Thoracic aorta (tissue), 2 donors: ENCODE results near the gene DROSHA. TPM values are rescaled to one million over a fixed set of nuclear protein-coding genes. Genes with fewer than 3 reads are reported as not detected.
"Not testable (repeated sequence)": the region's sequence is repeated elsewhere in the genome, so short reads cannot be mapped to it uniquely, and the experiment has no call there.

Experiments used
- ATAC-seq: fragments of 150-250 bp; one replicate; pipeline ENCODE4 v1.8.0; 2017; ENCODE audit warnings: low read depth; ENCODE audit not compliant: insufficient number of reproducible peaks, low FRiP score
- DNase-seq: peaks from one replicate; pipeline ENCODE4 v3.0.0-alpha.2; 2020; ENCODE audit warnings: low spot score
- H3K27ac ChIP-seq, 2 donors: fragments of 200-600 bp; sonication (generic); 1 replicate in 1 of 2; 2 replicates in 1 of 2; pipeline ENCODE4 v1.5.1; 2016; ENCODE audit warnings: mild to moderate bottlenecking in 2 of 2, moderate library complexity in 2 of 2
- H3K27me3 ChIP-seq: fragments of 200-600 bp; sonication (generic); replicated peaks from 2 replicates; pipeline ENCODE4 v1.6.0; 2016; ENCODE audit warnings: mild to moderate bottlenecking; ENCODE audit not compliant: insufficient read depth
- H3K36me3 ChIP-seq: fragments of 200-600 bp; sonication (generic); one replicate; pipeline ENCODE4 v1.5.1; 2016
- H3K4me1 ChIP-seq, 2 donors: fragments of 200-600 bp; sonication (generic); 1 replicate in 1 of 2; 2 replicates in 1 of 2; pipeline versions ENCODE4 v1.5.1 to v1.6.0; 2016; ENCODE audit warnings: low read depth in 2 of 2, mild to moderate bottlenecking in 1 of 2; ENCODE audit not compliant: control insufficient read depth in 1 of 2
- H3K4me3 ChIP-seq: fragments of 200-600 bp; sonication (generic); 2 replicates; pipeline ENCODE4 v1.5.1; 2016; ENCODE audit warnings: mild to moderate bottlenecking
- H3K9me3 ChIP-seq: fragments of 200-600 bp; sonication (generic); 2 replicates; pipeline ENCODE4 v1.5.1; 2016
- CTCF ChIP-seq: fragments of 200-600 bp; sonication (generic); IDR thresholded peaks from one replicate; pipeline ENCODE4 v1.5.1; 2019; ENCODE audit warnings: antibody characterized with exemption
- total RNA-seq, 2 donors: library from RNA; depleted of rRNA; stranded (reverse); fragments of >200 nt; gene quantifications; one replicate each; pipeline versions ENCODE4 v1.1.0 to v1.2.3, GENCODE V29; 2016

The DROSHA gene
- total RNA-seq, 2 donors from 2014 or later = 28.8 to 70.7 TPM

GRCh38 chr5:31366941-31367340 lies 165.0 kb downstream of the DROSHA start:
- no peaks in the 10 kb centered on the region for H3K9me3 ChIP-seq
- H3K36me3 ChIP-seq = no peaks in the 10 kb centered on the region
- H3K4me1 ChIP-seq = no peaks in the 10 kb centered on the region
- H3K27ac ChIP-seq = no peak overlapping the region
- H3K27me3 ChIP-seq = no peaks in the 10 kb centered on the region
- TF ChIP-seq CTCF = no peak
- no peak for ATAC-seq
- H3K4me3 ChIP-seq = no peak overlapping the region
- DNase-seq = no peak

- no peak for TF ChIP-seq CTCF
- DNase-seq (no peak), ATAC-seq (no peak)
- H3K36me3 ChIP-seq = no peaks in the 10 kb centered on the region
- no peaks in the 10 kb centered on the region for H3K4me1 ChIP-seq
- H3K27me3 ChIP-seq = no peaks in the 10 kb centered on the region
- H3K9me3 ChIP-seq = no peaks in the 10 kb centered on the region
- no peak overlapping the region for H3K27ac ChIP-seq
- no peak overlapping the region for H3K4me3 ChIP-seq
Observed at GRCh38 chr5:31365776-31366175, 166.1 kb downstream of the DROSHA start.

- no peak for ATAC-seq
- Histone ChIP-seq H3K4me1 (no peaks in the 10 kb centered on the region), H3K27ac (no peak overlapping the region), H3K4me3 (no peak overlapping the region), H3K9me3 (no peaks in the 10 kb centered on the region), H3K27me3 (no peaks in the 10 kb centered on the region), H3K36me3 (no peaks in the 10 kb centered on the region)
- no peak for DNase-seq
- no peak for TF ChIP-seq CTCF
Observed at GRCh38 chr5:31364881-31365636, 166.8 kb downstream of the DROSHA start.

- ATAC-seq (no peak), DNase-seq (no peak)
- H3K9me3 ChIP-seq = no peaks in the 10 kb centered on the region
- no peak for TF ChIP-seq CTCF
- no peaks in the 10 kb centered on the region for H3K27me3 ChIP-seq
- H3K4me1 ChIP-seq = no peaks in the 10 kb centered on the region
- no peaks in the 10 kb centered on the region for H3K36me3 ChIP-seq
- H3K4me3 ChIP-seq = no peak overlapping the region
- H3K27ac ChIP-seq = no peak overlapping the region
Observed at GRCh38 chr5:31362931-31363568, 168.8 kb downstream of the DROSHA start.

- Histone ChIP-seq H3K9me3 (no peaks in the 10 kb centered on the region), H3K36me3 (no peaks in the 10 kb centered on the region), H3K27ac (no peak overlapping the region), H3K4me1 (no peaks in the 10 kb centered on the region), H3K4me3 (no peak overlapping the region), H3K27me3 (no peaks in the 10 kb centered on the region)
- DNase-seq = no peak
- TF ChIP-seq CTCF = no peak
- no peak for ATAC-seq
Observed at GRCh38 chr5:31362529-31362900, 169.4 kb downstream of the DROSHA start.

GRCh38 chr5:31361704-31362528 lies 170.0 kb downstream of the DROSHA start:
- H3K27me3 ChIP-seq, H3K36me3 ChIP-seq, H3K27ac ChIP-seq, H3K9me3 ChIP-seq, DNase-seq, H3K4me1 ChIP-seq, ATAC-seq, H3K4me3 ChIP-seq: not testable (repeated sequence)
